Endodermal cell (in vitro differentiated cells): ENCODE data around the gene SFXN1. TPM values are rescaled to one million over a fixed set of nuclear protein-coding genes. Genes with fewer than 3 reads are reported as not detected.
A peak's percentile ranks its signal among the peaks of the same experiment; 100 is the strongest.

Source experiments
- DNase-seq: peaks from one replicate; pipeline ENCODE4 v3.0.0-alpha.2; 2017
- H3K27ac ChIP-seq: 2 replicates; pipeline ENCODE4 v1.5.1; 2013; ENCODE audit warnings: mild to moderate bottlenecking, low read depth, low read length, moderate library complexity
- H3K27me3 ChIP-seq: 2 replicates; pipeline ENCODE4 v1.6.1; 2013; ENCODE audit warnings: mild to moderate bottlenecking, low read length, moderate library complexity; ENCODE audit not compliant: insufficient read depth, control insufficient read depth, poor library complexity, severe bottlenecking
- H3K36me3 ChIP-seq: 2 replicates; pipeline ENCODE4 v1.7.0; 2013; ENCODE audit warnings: mild to moderate bottlenecking, low read length, moderate library complexity; ENCODE audit not compliant: control insufficient read depth, insufficient read depth
- H3K4me1 ChIP-seq: one replicate; pipeline ENCODE4 v1.7.0; 2013; ENCODE audit warnings: low read length; ENCODE audit not compliant: control insufficient read depth, insufficient read depth
- H3K4me3 ChIP-seq: 2 replicates; pipeline ENCODE4 v1.5.1; 2013; ENCODE audit warnings: mild to moderate bottlenecking, low read length, moderate library complexity
- H3K9ac ChIP-seq: 2 replicates; pipeline ENCODE4 v1.6.1; 2013; ENCODE audit warnings: mild to moderate bottlenecking, low read length, moderate library complexity; ENCODE audit not compliant: poor library complexity, severe bottlenecking; ENCODE audit errors: extremely low read depth
- H3K9me3 ChIP-seq: 2 replicates; pipeline ENCODE4 v1.6.1; 2013; ENCODE audit warnings: mild to moderate bottlenecking, low read length, moderate library complexity; ENCODE audit not compliant: control insufficient read depth
- H3K27ac Mint-ChIP-seq: 2 replicates; pipeline ENCODE4 v1.8.0; 2020; ENCODE audit warnings: mixed read lengths
- H3K27me3 Mint-ChIP-seq: 2 replicates; pipeline ENCODE4 v1.8.0; 2021; ENCODE audit warnings: mild to moderate bottlenecking, mixed read lengths; ENCODE audit not compliant: insufficient read depth
- H3K36me3 Mint-ChIP-seq: 2 replicates; pipeline ENCODE4 v1.8.0; 2020; ENCODE audit warnings: low read depth, mixed read lengths
- H3K4me1 Mint-ChIP-seq: 2 replicates; pipeline ENCODE4 v1.8.0; 2020; ENCODE audit warnings: mixed read lengths
- H3K4me3 Mint-ChIP-seq: 2 replicates; pipeline ENCODE4 v1.8.0; 2020; ENCODE audit warnings: mild to moderate bottlenecking, moderate library complexity, mixed read lengths
- H3K9me3 Mint-ChIP-seq: 2 replicates; pipeline ENCODE4 v1.8.0; 2020; ENCODE audit warnings: mild to moderate bottlenecking, mixed read lengths
- CTCF ChIP-seq: fragments of 200-600 bp; sonication (generic); conservative IDR thresholded peaks from 2 replicates; pipeline ENCODE4 v1.5.0; 2021; ENCODE audit warnings: antibody characterized with exemption, mild to moderate bottlenecking
- WGBS, 2 experiments: methylation state at CpG; one replicate each; pipeline versions ENCODE4 v1.1.5 to v1.1.7; 2013; ENCODE audit warnings: missing lambda C conversion rate in 2 of 2, mixed read lengths in 1 of 2; ENCODE audit not compliant: insufficient coverage in 1 of 2, insufficient read length in 1 of 2; 5-methylcytosine and 5-hydroxymethylcytosine counted together
- total RNA-seq, 2 donors: library from RNA; stranded (reverse); fragmentation: NEBNext Ultra II Directional in 1 of 2; extraction: Animal tissue kit (Norgen Biotek cat#: 25700) in 1 of 2; gene quantifications; 2 replicates in 1 of 2; 3 replicates in 1 of 2; pipeline ENCODE4 v1.2.1, GENCODE V29; 2021

SFXN1 gene
- total RNA-seq, 2 donors from 2014 or later = 122 to 154 TPM

GRCh38 chr5:175438234-175438857 is 40.0 kb upstream of the SFXN1 start:
- H3K36me3 ChIP-seq = no peaks in the 10 kb centered on the region
- H3K9ac ChIP-seq = no peak overlapping the region
- no peaks in the 10 kb centered on the region for H3K9me3 Mint-ChIP-seq
- no peaks in the 10 kb centered on the region for H3K9me3 ChIP-seq
- no peaks in the 10 kb centered on the region for H3K36me3 Mint-ChIP-seq
- WGBS, 2 experiments = 98% methylated on average over 3 of the region's 3 CpGs; no CpG with 5 or more reads in 1 of the 2 experiments
- peaks cover 29% of the 10 kb centered on the region for H3K27me3 Mint-ChIP-seq
- DNase-seq = no peak
- peaks cover 19% of the 10 kb centered on the region for H3K27me3 ChIP-seq
- no peak for TF ChIP-seq CTCF
- peaks cover 32% of the 10 kb centered on the region for H3K4me1 Mint-ChIP-seq
- no peaks in the 10 kb centered on the region for H3K4me1 ChIP-seq
- no peak overlapping the region for H3K27ac Mint-ChIP-seq
- no peak overlapping the region for H3K27ac ChIP-seq
- H3K4me3 Mint-ChIP-seq = no peak overlapping the region
- no peak overlapping the region for H3K4me3 ChIP-seq

- H3K27ac ChIP-seq = no peak overlapping the region
- no peaks in the 10 kb centered on the region for H3K9me3 Mint-ChIP-seq
- WGBS, 2 experiments = 24% methylated on average over 20 to 29 of the region's 29 CpGs
- peak overlapping the region; percentile 56 for H3K4me3 Mint-ChIP-seq
- H3K4me1 Mint-ChIP-seq = peaks cover 33% of the 10 kb centered on the region
- no peak for TF ChIP-seq CTCF
- no peaks in the 10 kb centered on the region for H3K9me3 ChIP-seq
- H3K27me3 ChIP-seq = peaks cover 40% of the 10 kb centered on the region
- peaks cover 13% of the 10 kb centered on the region for H3K4me1 ChIP-seq
- no peaks in the 10 kb centered on the region for H3K36me3 Mint-ChIP-seq
- peaks cover 48% of the 10 kb centered on the region for H3K27me3 Mint-ChIP-seq
- no peak overlapping the region for H3K27ac Mint-ChIP-seq
- H3K9ac ChIP-seq = no peak overlapping the region
- DNase-seq = no peak
- no peaks in the 10 kb centered on the region for H3K36me3 ChIP-seq
- H3K4me3 ChIP-seq = peak overlapping the region; percentile 81
Observed at GRCh38 chr5:175443514-175444059, 34.8 kb upstream of the SFXN1 start.

GRCh38 chr5:175444060-175444904 is 34.1 kb upstream of the SFXN1 start, which contains the start of gene DRD1:
DRD1 (minus strand) TSS chr5:175444182; CDS start chr5:175443099, 1,083 bp downstream.
- TF ChIP-seq CTCF = peak; percentile 98
- Histone ChIP-seq H3K4me1 (peaks cover 13% of the 10 kb centered on the region), H3K27me3 (peaks cover 40% of the 10 kb centered on the region), H3K4me3 (peak within 1 kb of the TSS; percentile 81), H3K9me3 (no peaks in the 10 kb centered on the region), H3K36me3 (no peaks in the 10 kb centered on the region), H3K9ac (no peak within 1 kb of the TSS), H3K27ac (no peak within 1 kb of the TSS)
- Mint-ChIP-seq H3K4me3 (peak within 1 kb of the TSS; percentile 56), H3K27me3 (peaks cover 48% of the 10 kb centered on the region), H3K36me3 (no peaks in the 10 kb centered on the region), H3K27ac (no peak within 1 kb of the TSS), H3K4me1 (peaks cover 36% of the 10 kb centered on the region), H3K9me3 (no peaks in the 10 kb centered on the region)
- WGBS, 2 experiments = 1% methylated on average over 18 to 91 of the region's 91 CpGs
- DNase-seq = peak; percentile 93
